ELF-1 (cell line): ENCODE measurements around the gene ADAMTS3.

Source experiments
- DNase-seq: peaks from one replicate; pipeline ENCODE4 v3.0.0-alpha.2; 2016; ENCODE audit warnings: low read depth, low spot score

The ADAMTS3 gene

DNA sequence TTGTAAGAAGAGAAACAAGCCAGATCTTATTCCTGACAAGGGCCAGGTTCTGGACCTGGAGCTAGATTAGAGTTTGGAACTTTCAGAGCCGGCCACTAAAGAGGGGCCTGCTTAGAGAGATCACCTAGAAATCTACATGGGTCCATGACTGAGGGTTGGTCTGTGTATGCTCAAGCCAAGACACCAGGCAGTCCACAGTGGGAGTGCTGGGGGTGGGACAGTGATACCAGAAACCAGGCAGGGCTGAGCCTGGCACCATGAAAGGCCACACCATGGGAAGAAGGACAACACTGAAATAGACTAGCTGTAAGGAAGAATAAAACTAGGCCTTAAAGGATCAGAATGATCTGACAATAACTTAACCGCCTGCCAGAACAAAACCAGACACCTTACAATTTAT, 267.3 kb downstream of the ADAMTS3 start:
- no peak for DNase-seq

DNA sequence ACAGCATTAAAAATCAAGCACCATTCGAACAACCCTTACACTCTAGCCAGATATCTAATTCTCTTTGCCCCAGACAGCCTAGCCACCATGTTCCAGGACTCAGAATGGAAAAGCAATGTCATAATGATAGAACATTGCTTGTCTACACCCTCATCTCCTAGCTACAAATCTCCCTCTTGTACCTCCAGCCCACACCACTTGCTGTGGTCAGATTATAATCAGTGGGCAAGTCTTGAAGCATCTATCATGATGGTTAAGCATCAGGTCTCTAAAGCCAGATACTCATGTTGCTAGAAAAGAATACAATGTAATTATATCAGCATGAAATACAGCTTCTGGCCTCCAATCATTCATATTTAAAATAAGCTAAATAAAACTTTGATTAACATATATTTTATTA, 268.9 kb downstream of the ADAMTS3 start:
- no peak for DNase-seq

DNA sequence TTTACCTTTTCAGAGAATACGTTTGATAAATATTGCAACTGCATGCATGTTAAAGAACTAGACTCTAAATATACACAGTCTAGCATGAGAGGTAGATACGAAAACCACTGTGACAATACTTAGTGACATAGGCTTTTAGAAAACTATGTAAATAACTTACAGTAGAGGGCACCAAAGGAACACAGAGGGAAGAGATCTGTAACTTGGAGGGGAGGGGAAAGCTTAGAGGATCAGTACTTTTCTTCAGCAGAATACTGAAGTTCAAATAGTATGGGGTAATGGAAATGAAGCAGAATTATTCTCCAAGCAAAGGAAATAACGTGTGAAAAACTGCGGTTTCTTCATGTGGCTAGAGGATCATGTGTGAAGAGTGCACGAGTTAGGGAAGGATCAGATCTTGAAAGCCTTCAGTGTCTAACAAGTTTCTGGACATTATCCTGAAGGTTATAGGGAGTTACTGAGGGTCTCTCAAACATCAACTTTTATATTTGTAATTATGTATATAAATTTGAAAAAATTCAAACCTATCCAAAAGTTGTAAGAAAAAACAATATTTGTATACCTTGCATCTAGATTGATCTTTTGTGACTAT, 273.0 kb downstream of the ADAMTS3 start:
- DNase-seq, result no peak

DNA sequence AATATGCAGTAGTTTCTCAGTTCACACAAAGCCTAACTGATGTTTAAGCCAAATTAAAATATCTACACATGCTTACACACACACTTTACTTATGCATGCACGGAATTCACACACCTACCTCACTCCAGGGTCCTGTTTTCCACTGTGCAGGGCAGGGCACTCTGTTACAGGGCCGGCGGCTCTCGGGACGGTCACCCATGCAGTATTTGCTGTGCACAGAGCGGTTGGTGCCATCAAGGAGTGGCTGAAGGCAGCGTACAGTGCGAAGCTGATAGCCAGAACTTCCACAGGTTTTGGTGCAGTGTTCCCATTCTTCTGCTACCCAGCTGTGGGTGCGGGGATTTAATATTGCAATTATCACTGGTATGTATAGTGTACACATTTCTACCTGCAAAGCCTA, 278.3 kb downstream of the ADAMTS3 start:
- DNase-seq, result no peak

DNA sequence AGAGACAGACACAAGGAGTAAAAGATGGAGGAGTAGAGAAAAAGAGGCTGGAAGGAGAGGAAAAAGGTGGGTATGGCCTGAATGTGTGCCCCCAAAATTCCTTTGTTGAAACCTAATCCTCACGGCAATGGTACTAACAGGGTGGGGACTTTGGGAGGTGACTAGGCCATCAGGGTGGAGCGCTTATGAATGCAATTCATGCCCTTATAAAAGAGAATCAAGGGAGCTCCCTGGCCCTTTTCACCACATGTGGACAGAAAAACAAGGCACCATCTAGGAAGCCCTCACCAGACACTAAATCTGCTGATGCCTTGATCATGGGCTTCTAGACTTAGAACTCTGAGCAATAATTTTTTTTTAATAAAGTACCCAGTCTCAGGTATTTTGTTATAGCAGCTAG, 282.1 kb downstream of the ADAMTS3 start:
- no peak for DNase-seq

DNA sequence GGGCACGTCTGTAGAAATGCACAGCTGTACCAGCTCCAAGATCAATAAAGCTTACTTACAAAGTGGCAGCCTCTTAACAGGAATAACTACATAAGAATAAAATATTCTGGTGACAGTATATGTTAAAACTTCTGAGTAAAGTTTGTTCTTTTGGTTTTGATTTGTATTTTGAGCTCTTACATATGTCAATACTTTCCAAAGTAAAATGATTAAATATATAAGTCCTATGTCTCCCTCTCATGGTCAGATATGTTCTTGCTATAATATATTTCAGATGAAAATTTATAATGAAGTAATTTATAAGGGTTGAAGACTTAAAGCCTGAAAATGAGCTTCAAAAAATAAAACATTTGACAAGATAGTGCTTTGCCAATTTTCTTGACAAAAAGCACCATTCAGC, 282.8 kb downstream of the ADAMTS3 start:
- DNase-seq, result no peak

DNA sequence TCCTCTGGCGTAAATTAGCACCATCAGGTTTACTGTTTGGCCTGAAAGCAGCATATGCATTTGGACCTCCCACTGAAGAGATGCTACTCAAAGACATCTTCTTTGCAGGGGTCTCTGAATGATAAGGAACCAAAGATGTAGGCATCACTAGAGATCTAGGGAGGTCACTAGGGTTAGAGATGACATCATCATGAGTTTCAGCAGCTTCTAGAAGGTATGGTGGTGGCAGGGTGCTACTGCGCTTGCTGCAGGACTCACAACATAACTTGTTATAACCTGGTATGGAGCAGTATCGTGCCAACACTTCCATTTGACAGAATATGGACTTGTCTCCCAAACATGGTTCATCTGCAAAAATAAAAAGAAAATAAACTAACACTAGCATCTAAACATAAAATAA, 285.7 kb downstream of the ADAMTS3 start:
- no peak for DNase-seq

DNA sequence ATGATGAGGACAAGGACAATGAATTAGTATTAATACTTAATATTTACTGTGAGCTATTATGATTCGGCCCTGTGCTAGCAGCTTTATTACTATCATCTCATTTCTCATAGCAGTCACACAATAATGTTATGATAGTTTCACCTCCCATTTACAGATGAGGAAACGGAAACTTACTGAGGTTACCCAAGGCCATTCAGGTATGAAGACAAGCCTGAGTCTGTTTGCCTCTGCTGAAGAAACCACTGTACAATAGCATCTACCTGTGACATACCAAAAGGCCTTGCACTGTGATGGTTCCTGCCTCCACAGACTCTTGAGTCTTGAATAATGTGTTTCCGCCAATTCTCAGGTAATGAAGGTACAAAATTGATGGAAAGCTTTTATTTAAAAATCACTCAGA, 288.8 kb downstream of the ADAMTS3 start:
- DNase-seq, result no peak

DNA sequence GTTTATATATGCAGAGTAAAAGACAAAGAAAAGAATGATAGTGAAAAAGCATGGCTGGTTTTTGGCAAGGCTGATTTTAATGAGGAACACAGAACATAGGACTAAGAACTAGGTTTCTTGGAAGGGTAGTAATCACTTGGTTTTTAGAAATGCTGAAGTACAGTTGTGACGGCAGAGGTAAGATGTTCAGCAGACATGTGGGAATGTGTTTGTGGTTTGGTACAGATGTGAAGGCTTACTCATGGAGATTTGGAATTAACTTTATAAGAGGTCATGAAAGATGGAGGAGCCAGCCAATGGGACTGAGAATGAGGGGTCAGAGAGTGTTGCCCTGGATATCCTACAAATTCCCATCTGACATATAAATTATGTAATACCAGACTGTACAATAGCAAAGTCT, 293.6 kb downstream of the ADAMTS3 start:
- no peak for DNase-seq

DNA sequence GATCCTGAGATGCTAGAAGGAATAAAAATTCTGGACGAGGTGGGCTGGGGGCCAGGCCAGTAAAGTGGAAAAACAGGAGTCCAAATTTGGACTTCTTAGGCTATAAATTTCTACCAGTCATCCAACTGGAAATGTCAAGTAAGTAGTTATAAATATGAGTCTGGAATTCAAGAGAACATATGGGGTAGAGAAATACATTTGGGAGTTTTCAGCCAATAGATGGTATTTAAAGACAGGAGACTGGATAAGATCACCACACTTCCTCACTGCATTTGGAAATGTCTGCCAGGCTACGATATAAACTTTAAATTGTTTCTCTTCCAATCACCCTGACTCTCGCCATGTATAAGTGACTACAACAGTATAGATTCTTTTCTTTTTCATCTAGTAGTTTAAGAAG, 294.8 kb downstream of the ADAMTS3 start:
- DNase-seq, result no peak

DNA sequence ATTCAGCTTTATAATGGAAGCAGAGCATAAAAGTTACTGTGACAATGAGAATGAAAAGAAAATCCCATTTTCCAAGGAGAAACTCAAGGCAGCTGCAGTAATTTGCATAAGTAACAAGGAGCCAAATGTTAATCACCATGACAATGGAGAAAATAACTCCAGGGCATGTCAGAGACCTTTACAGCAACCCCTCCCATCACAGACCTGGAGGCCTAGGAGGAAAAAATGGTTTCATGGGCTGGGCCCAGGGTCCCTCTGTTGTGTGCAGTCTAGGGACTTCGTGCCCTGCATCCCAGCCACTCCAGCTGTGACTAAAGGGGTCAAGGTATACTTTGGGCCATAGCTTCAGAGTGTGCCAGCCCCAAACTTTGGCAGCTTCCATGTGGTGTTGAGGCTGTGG, 313.8 kb downstream of the ADAMTS3 start:
- no peak for DNase-seq

DNA sequence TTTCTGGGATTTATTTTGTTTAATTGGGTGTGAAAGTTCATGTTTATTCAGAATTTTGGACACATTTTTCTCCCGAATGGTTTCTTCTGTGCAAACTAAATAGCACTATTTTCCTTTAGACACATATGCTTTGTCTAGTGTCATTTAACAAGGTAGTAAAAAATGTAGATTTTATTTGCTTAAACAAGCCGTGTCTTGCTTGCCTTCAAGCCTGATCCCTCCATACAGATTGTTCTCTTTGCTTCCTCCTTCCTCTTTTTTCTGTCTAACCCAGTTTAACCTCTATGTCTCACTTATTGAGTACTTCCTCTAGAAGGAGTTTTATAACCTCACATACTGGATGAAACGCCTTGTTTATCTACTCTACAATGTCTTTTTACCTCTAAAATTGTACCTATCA, 325.4 kb downstream of the ADAMTS3 start:
- no peak for DNase-seq

DNA sequence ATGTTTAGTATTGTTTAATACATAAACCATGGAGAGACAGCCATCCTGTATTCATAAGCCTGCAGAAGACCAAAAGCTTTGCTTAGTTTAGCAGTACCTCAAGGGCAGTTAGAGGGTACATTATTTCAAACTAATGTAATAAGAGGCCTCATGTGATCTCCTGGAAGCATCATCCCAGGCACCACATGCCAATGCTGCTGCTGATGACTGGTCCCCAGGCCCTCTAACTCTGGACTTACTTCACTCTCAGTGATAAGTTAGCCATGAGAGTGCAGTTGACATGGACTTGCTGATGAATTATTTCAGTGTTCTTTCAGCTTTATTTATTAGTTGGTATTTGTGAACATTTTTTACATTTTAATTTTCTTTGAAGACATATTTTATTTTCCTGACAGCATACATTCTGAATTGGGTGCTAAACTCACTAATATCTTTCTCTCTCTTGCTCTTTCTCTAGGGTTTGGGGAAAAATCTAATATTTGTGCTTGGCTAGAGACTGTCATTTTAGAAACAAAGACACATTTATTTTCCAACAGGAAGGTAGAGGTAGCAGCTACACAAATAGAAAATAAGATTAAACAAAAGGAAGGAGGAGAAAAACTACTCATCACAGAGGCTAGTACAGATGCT, 329.4 kb downstream of the ADAMTS3 start:
- no peak for DNase-seq
